IPS-20b (cell line): ENCODE data around the gene CYP4F3.
"Not testable (repeated sequence)": the region's sequence is repeated elsewhere in the genome, so short reads cannot be mapped to it uniquely, and the experiment has no call there.

ENCODE experiments used
- H3K27ac ChIP-seq: one replicate; pipeline ENCODE4 v1.5.1; 2013; ENCODE audit warnings: low read length
- H3K27me3 ChIP-seq: 2 replicates; pipeline ENCODE4 v1.6.1; 2013; ENCODE audit warnings: mild to moderate bottlenecking, low read length, inconsistent platforms; ENCODE audit not compliant: insufficient read depth
- H3K36me3 ChIP-seq: 2 replicates; pipeline ENCODE4 v1.6.1; 2013; ENCODE audit warnings: low read depth, mild to moderate bottlenecking, inconsistent platforms, low read length, moderate library complexity; ENCODE audit not compliant: insufficient read depth
- H3K4me1 ChIP-seq: 2 replicates; pipeline ENCODE4 v1.6.1; 2013; ENCODE audit warnings: mild to moderate bottlenecking, control low read depth, inconsistent platforms, low read length, moderate library complexity; ENCODE audit not compliant: insufficient read depth
- H3K4me3 ChIP-seq: 2 replicates; pipeline ENCODE4 v1.5.1; 2013; ENCODE audit warnings: mild to moderate bottlenecking, low read length, inconsistent platforms
- H3K9ac ChIP-seq: 2 replicates; pipeline ENCODE4 v1.6.1; 2013; ENCODE audit warnings: low read depth, mild to moderate bottlenecking, inconsistent platforms, low read length, moderate library complexity
- H3K9me3 ChIP-seq: 2 replicates; pipeline ENCODE4 v1.6.1; 2013; ENCODE audit warnings: mild to moderate bottlenecking, low read depth, low read length, inconsistent platforms; ENCODE audit not compliant: insufficient read depth

CYP4F3 gene

GRCh38 chr19:15635016-15635805, 5.5 kb upstream of the CYP4F3 start:
- Histone ChIP-seq H3K9ac (no peak overlapping the region), H3K9me3 (peaks cover 86% of the 10 kb centered on the region), H3K4me1 (no peaks in the 10 kb centered on the region), H3K27ac (no peak overlapping the region), H3K4me3 (no peak overlapping the region), H3K27me3 (no peaks in the 10 kb centered on the region), H3K36me3 (no peaks in the 10 kb centered on the region)

GRCh38 chr19:15636026-15636425, 4.7 kb upstream of the CYP4F3 start:
- Histone ChIP-seq H3K4me1 (no peaks in the 10 kb centered on the region), H3K4me3 (no peak overlapping the region), H3K27ac (no peak overlapping the region), H3K9ac (no peak overlapping the region), H3K36me3 (no peaks in the 10 kb centered on the region), H3K9me3 (peaks cover 86% of the 10 kb centered on the region), H3K27me3 (no peaks in the 10 kb centered on the region)

- H3K4me1 ChIP-seq, result no peaks in the 10 kb centered on the region
- H3K27me3 ChIP-seq, result no peaks in the 10 kb centered on the region
- H3K27ac ChIP-seq, result no peak overlapping the region
- no peak overlapping the region for H3K9ac ChIP-seq
- H3K4me3 ChIP-seq, result no peak overlapping the region
- H3K36me3 ChIP-seq, result no peaks in the 10 kb centered on the region
- H3K9me3 ChIP-seq, result peaks cover 88% of the 10 kb centered on the region
Measured at GRCh38 chr19:15639596-15639995, 1.1 kb upstream of the CYP4F3 start.

GRCh38 chr19:15640904-15641597, 354 bp downstream of the CYP4F3 start:
- H3K4me1 ChIP-seq, result no peaks in the 10 kb centered on the region
- no peaks in the 10 kb centered on the region for H3K36me3 ChIP-seq
- peaks cover 89% of the 10 kb centered on the region for H3K9me3 ChIP-seq
- no peak overlapping the region for H3K27ac ChIP-seq
- no peak overlapping the region for H3K4me3 ChIP-seq
- no peak overlapping the region for H3K9ac ChIP-seq
- no peaks in the 10 kb centered on the region for H3K27me3 ChIP-seq

- no peak overlapping the region for H3K4me3 ChIP-seq
- no peaks in the 10 kb centered on the region for H3K36me3 ChIP-seq
- no peaks in the 10 kb centered on the region for H3K4me1 ChIP-seq
- no peaks in the 10 kb centered on the region for H3K27me3 ChIP-seq
- no peak overlapping the region for H3K9ac ChIP-seq
- peaks cover 93% of the 10 kb centered on the region for H3K9me3 ChIP-seq
- H3K27ac ChIP-seq, result no peak overlapping the region
Measured at GRCh38 chr19:15641901-15642491, 1.3 kb downstream of the CYP4F3 start.

- no peaks in the 10 kb centered on the region for H3K36me3 ChIP-seq
- H3K9me3 ChIP-seq, result peaks cover 94% of the 10 kb centered on the region
- H3K4me3 ChIP-seq, result no peak overlapping the region
- no peaks in the 10 kb centered on the region for H3K4me1 ChIP-seq
- H3K27me3 ChIP-seq, result no peaks in the 10 kb centered on the region
- H3K27ac ChIP-seq, result no peak overlapping the region
- H3K9ac ChIP-seq, result no peak overlapping the region
Measured at GRCh38 chr19:15642807-15643206, 2.1 kb downstream of the CYP4F3 start.

- Histone ChIP-seq H3K4me3 (no peak overlapping the region), H3K4me1 (no peaks in the 10 kb centered on the region), H3K9ac (no peak overlapping the region), H3K9me3 (peaks cover 96% of the 10 kb centered on the region), H3K27ac (no peak overlapping the region), H3K36me3 (no peaks in the 10 kb centered on the region), H3K27me3 (no peaks in the 10 kb centered on the region)
Measured at GRCh38 chr19:15643387-15643786, 2.7 kb downstream of the CYP4F3 start.

- Histone ChIP-seq H3K27me3 (no peaks in the 10 kb centered on the region), H3K4me1 (no peaks in the 10 kb centered on the region), H3K9ac (no peak overlapping the region), H3K27ac (no peak overlapping the region), H3K36me3 (no peaks in the 10 kb centered on the region), H3K4me3 (no peak overlapping the region), H3K9me3 (peaks cover 99% of the 10 kb centered on the region)
Measured at GRCh38 chr19:15644066-15644741, 3.5 kb downstream of the CYP4F3 start.

GRCh38 chr19:15644816-15645215, 4.1 kb downstream of the CYP4F3 start:
- no peak overlapping the region for H3K27ac ChIP-seq
- H3K4me1 ChIP-seq, result no peaks in the 10 kb centered on the region
- H3K4me3 ChIP-seq, result no peak overlapping the region
- no peak overlapping the region for H3K9ac ChIP-seq
- no peaks in the 10 kb centered on the region for H3K36me3 ChIP-seq
- no peaks in the 10 kb centered on the region for H3K27me3 ChIP-seq
- H3K9me3 ChIP-seq, result peaks cover 99% of the 10 kb centered on the region

- Histone ChIP-seq H3K27me3 (no peaks in the 10 kb centered on the region), H3K9ac (no peak overlapping the region), H3K4me3 (no peak overlapping the region), H3K27ac (no peak overlapping the region), H3K9me3 (peaks cover 94% of the 10 kb centered on the region), H3K36me3 (no peaks in the 10 kb centered on the region), H3K4me1 (no peaks in the 10 kb centered on the region)
Measured at GRCh38 chr19:15649526-15649925, 8.8 kb downstream of the CYP4F3 start.

- not testable (repeated sequence) for H3K27ac ChIP-seq, H3K4me1 ChIP-seq, H3K27me3 ChIP-seq, H3K9ac ChIP-seq, H3K4me3 ChIP-seq, H3K36me3 ChIP-seq
- peaks cover 94% of the 10 kb centered on the region for H3K9me3 ChIP-seq
Measured at GRCh38 chr19:15650123-15650522, 9.4 kb downstream of the CYP4F3 start.
